Smooth muscle cell (in vitro differentiated cells): ENCODE data around the gene UBXN6. TPM values are rescaled to one million over a fixed set of nuclear protein-coding genes. Genes with fewer than 3 reads are reported as not detected.

Experiments
- DNase-seq: peaks from one replicate; lab custom pipeline; 2025; ENCODE audit not compliant: unreplicated experiment; lab: John Stamatoyannopoulos, UW
- H2AFZ ChIP-seq: fragments of 200-600 bp; sonication (generic); 2 replicates; pipeline ENCODE4 v1.6.0; 2016; ENCODE audit warnings: antibody characterized with exemption, low read depth, mild to moderate bottlenecking
- H3F3A ChIP-seq: fragments of 200-600 bp; sonication (generic); 2 replicates; pipeline ENCODE4 v1.6.0; 2017; ENCODE audit warnings: antibody characterized with exemption, low read depth
- H3K27ac ChIP-seq: fragments of 200-600 bp; sonication (generic); 2 replicates; pipeline ENCODE4 v1.5.1; 2016; ENCODE audit warnings: low read depth, mild to moderate bottlenecking
- H3K27me3 ChIP-seq: fragments of 200-600 bp; sonication (generic); 2 replicates; pipeline ENCODE4 v1.6.1; 2016; ENCODE audit warnings: low read depth, mild to moderate bottlenecking
- H3K36me3 ChIP-seq: fragments of 200-600 bp; sonication (generic); 2 replicates; pipeline ENCODE4 v1.5.1; 2016; ENCODE audit warnings: low read depth
- H3K4me1 ChIP-seq: fragments of 200-600 bp; sonication (generic); 2 replicates; pipeline ENCODE4 v1.5.1; 2016; ENCODE audit warnings: low read depth
- H3K4me2 ChIP-seq: fragments of 200-600 bp; sonication (generic); 2 replicates; pipeline ENCODE4 v1.6.0; 2016; ENCODE audit warnings: mild to moderate bottlenecking
- H3K4me3 ChIP-seq: fragments of 200-600 bp; sonication (generic); 2 replicates; pipeline ENCODE4 v1.5.1; 2016; ENCODE audit warnings: mild to moderate bottlenecking
- H3K79me2 ChIP-seq: fragments of 200-600 bp; sonication (generic); 2 replicates; pipeline ENCODE4 v1.6.0; 2016; ENCODE audit warnings: low read depth, mild to moderate bottlenecking
- H3K9ac ChIP-seq: fragments of 200-600 bp; sonication (generic); 2 replicates; pipeline ENCODE4 v1.6.0; 2016; ENCODE audit warnings: low read depth
- H3K9me3 ChIP-seq: fragments of 200-600 bp; sonication (generic); replicated peaks from 2 replicates; pipeline ENCODE4 v1.5.1; 2016; ENCODE audit warnings: low read depth
- H4K20me1 ChIP-seq: fragments of 200-600 bp; sonication (generic); 2 replicates; pipeline ENCODE4 v1.6.0; 2016; ENCODE audit warnings: low read depth
- CTCF ChIP-seq: fragments of 200-600 bp; sonication (generic); IDR thresholded peaks from 2 replicates; pipeline ENCODE4 v1.5.1; 2017; ENCODE audit warnings: borderline replicate concordance, mild to moderate bottlenecking, antibody characterized with exemption; ENCODE audit not compliant: insufficient read depth, poor library complexity, severe bottlenecking
- WGBS: methylation state at CpG from one replicate; pipeline ENCODE4 v1.1.7; 2016; ENCODE audit warnings: low lambda C conversion rate; 5-methylcytosine and 5-hydroxymethylcytosine counted together
- polyA plus RNA-seq: library from polyadenylated mRNA; unstranded; fragments of >200 nt; fragmentation: Nextera tagmentation; extraction: Ambion mirVana; gene quantifications from 2 replicates; pipeline ENCODE4 v1.2.1, GENCODE V29; 2016
- total RNA-seq: library from RNA; depleted of rRNA; stranded (reverse); fragments of >200 nt; gene quantifications from 2 replicates; pipeline ENCODE4 v1.2.3, GENCODE V29; 2014

UBXN6 gene
- total and polyA plus RNA-seq, 2 experiments from 2014 or later: 44.8 to 50.7 TPM

GRCh38 chr19:4444765-4445741 lies 12.5 kb downstream of the UBXN6 start:
- no peak overlapping the region for H3K27ac ChIP-seq
- H3K27me3 ChIP-seq: no peaks in the 10 kb centered on the region
- TF ChIP-seq CTCF: no peak
- no peak overlapping the region for H3K4me2 ChIP-seq
- peaks cover 25% of the 10 kb centered on the region for H4K20me1 ChIP-seq
- no peaks in the 10 kb centered on the region for H3K36me3 ChIP-seq
- no peaks in the 10 kb centered on the region for H3K79me2 ChIP-seq
- 93% methylated on average over 36 of the region's 36 CpGs for WGBS
- no peak overlapping the region for H2AFZ ChIP-seq
- DNase-seq: no peak
- H3K4me1 ChIP-seq: no peaks in the 10 kb centered on the region
- no peak overlapping the region for H3K4me3 ChIP-seq
- no peaks in the 10 kb centered on the region for H3K9me3 ChIP-seq
- H3F3A ChIP-seq: no peaks in the 10 kb centered on the region
- no peak overlapping the region for H3K9ac ChIP-seq

- Histone ChIP-seq H3K27ac (no peak overlapping the region), H3K9ac (no peak overlapping the region), H2AFZ (no peak overlapping the region), H3K4me3 (no peak overlapping the region), H3K4me2 (no peak overlapping the region), H3K79me2 (no peaks in the 10 kb centered on the region), H4K20me1 (peaks cover 17% of the 10 kb centered on the region), H3K36me3 (no peaks in the 10 kb centered on the region), H3K27me3 (no peaks in the 10 kb centered on the region), H3F3A (no peaks in the 10 kb centered on the region), H3K9me3 (no peaks in the 10 kb centered on the region), H3K4me1 (no peaks in the 10 kb centered on the region)
- no peak for TF ChIP-seq CTCF
- no peak for DNase-seq
- WGBS: 93% methylated on average over 20 of the region's 20 CpGs
Observed at GRCh38 chr19:4443966-4444764, 13.4 kb downstream of the UBXN6 start.

GRCh38 chr19:4443188-4443587 lies 14.4 kb downstream of the UBXN6 start:
- Histone ChIP-seq H3K79me2 (no peaks in the 10 kb centered on the region), H3K9ac (no peak overlapping the region), H2AFZ (no peak overlapping the region), H3K4me1 (no peaks in the 10 kb centered on the region), H3K4me3 (no peak overlapping the region), H3K9me3 (no peaks in the 10 kb centered on the region), H3K27me3 (no peaks in the 10 kb centered on the region), H3K4me2 (no peak overlapping the region), H3K36me3 (no peaks in the 10 kb centered on the region), H3K27ac (no peak overlapping the region), H3F3A (no peaks in the 10 kb centered on the region), H4K20me1 (peaks cover 8% of the 10 kb centered on the region)
- TF ChIP-seq CTCF: no peak
- 95% methylated on average over 15 of the region's 15 CpGs for WGBS
- DNase-seq: no peak
